ENCODE results near the gene FAM181A.

Gene FAM181A

GRCh38 chr14:93930296-93930988 lies 3.3 kb downstream of the FAM181A start:
- DNase-seq: no peak

- DNase-seq: no peak
Observed at GRCh38 chr14:93930989-93931307, 3.8 kb downstream of the FAM181A start.

- no peak for DNase-seq
Observed at GRCh38 chr14:93932642-93933041, 5.5 kb downstream of the FAM181A start.

GRCh38 chr14:93935213-93935612 lies 8.1 kb downstream of the FAM181A start:
- no peak for DNase-seq

- no peak for DNase-seq
Observed at GRCh38 chr14:93936245-93936644, 9.1 kb downstream of the FAM181A start.

- DNase-seq: no peak
Observed at GRCh38 chr14:93936926-93937325, 9.8 kb downstream of the FAM181A start.

GRCh38 chr14:93937519-93937918 lies 10.4 kb downstream of the FAM181A start:
- DNase-seq: no peak

- DNase-seq: no peak
Observed at GRCh38 chr14:93938751-93939303, 11.7 kb downstream of the FAM181A start.

- DNase-seq: peak; percentile 44
Observed at GRCh38 chr14:93939304-93940229, 12.4 kb downstream of the FAM181A start.

- no peak for DNase-seq
Observed at GRCh38 chr14:93940437-93940836, 13.3 kb downstream of the FAM181A start.

- peak; percentile 48 for DNase-seq
Observed at GRCh38 chr14:93941293-93941910, 14.3 kb downstream of the FAM181A start.

- no peak for DNase-seq
Observed at GRCh38 chr14:93943052-93943451, 15.9 kb downstream of the FAM181A start.

GRCh38 chr14:93943930-93944329 lies 16.8 kb downstream of the FAM181A start:
- DNase-seq: no peak

GRCh38 chr14:93944348-93945069 lies 17.4 kb downstream of the FAM181A start:
- DNase-seq: no peak

- no peak for DNase-seq
Observed at GRCh38 chr14:93945070-93945399, 17.9 kb downstream of the FAM181A start.

- peak; percentile 39 for DNase-seq
Observed at GRCh38 chr14:93946104-93946503, 19.0 kb downstream of the FAM181A start.

- peak; percentile 46 for DNase-seq
Observed at GRCh38 chr14:93946541-93947090, 19.5 kb downstream of the FAM181A start.

GRCh38 chr14:93947282-93947681 lies 20.1 kb downstream of the FAM181A start:
- no peak for DNase-seq

GRCh38 chr14:93949511-93950075 lies 22.4 kb downstream of the FAM181A start:
- no peak for DNase-seq

- no peak for DNase-seq
Observed at GRCh38 chr14:93950948-93951634, 23.9 kb downstream of the FAM181A start.

Data from NCI-H226 (cell line).